HCT116 (cell line): ENCODE measurements around the gene BSND. TPM values are rescaled to one million over a fixed set of nuclear protein-coding genes. Genes with fewer than 3 reads are reported as not detected.

Experiments
- ATAC-seq: fragments of 200-7000 bp; cut with Tn5 transposase; 2 replicates; pipeline ENCODE4 v1.9.1; 2020; ENCODE audit warnings: mild to moderate bottlenecking, moderate library complexity
- BruUV-seq: library from RNA; stranded (reverse); fragments of 400-500 nt; replicated peaks from 2 replicates; lab custom pipeline; 2021; lab: Mats Ljungman, UMichigan
- CTCF ChIA-PET: fragments of 300-600 bp; sonication (Branson Sonifier 250); formaldehyde crosslinking; loops from one replicate; lab custom pipeline; 2021; ENCODE audit warnings: antibody characterized with exemption; lab: Charles Lee
- POLR2A ChIA-PET: fragments of 300-600, 350-600 bp; sonication (Branson Sonifier 250); formaldehyde crosslinking; loops from one replicate; lab custom pipeline; 2021; ENCODE audit warnings: antibody characterized with exemption; lab: Charles Lee
- RAD21 ChIA-PET, 2 experiments: fragments of 300-600 bp; sonication (Branson Sonifier 250); formaldehyde crosslinking; loops; one replicate each; lab custom pipeline; 2023; ENCODE audit warnings: low total read pairs in 2 of 2; ENCODE audit not compliant: uncharacterized antibody in 2 of 2, unreplicated experiment in 2 of 2, low non-redundant PET in 1 of 2; lab: Charles Lee
- DNase-seq: peaks from one replicate; pipeline ENCODE4 v3.0.0-alpha.2; 2010; ENCODE audit warnings: low read depth, low spot score
- H2AFZ ChIP-seq: fragments of 200-600 bp; shearing (Covaris generic), sonication (generic); 2 replicates; pipeline ENCODE4 v1.6.1; 2017; ENCODE audit warnings: low read depth, mixed run types, mixed read lengths, antibody characterized with exemption, low read length; ENCODE audit not compliant: poor library complexity, severe bottlenecking
- H3K27ac ChIP-seq: 2 replicates; pipeline ENCODE4 v1.5.1; 2012; ENCODE audit warnings: low read depth, low read length
- H3K27me3 ChIP-seq: fragments of 200-600 bp; sonication (generic); 2 replicates; pipeline ENCODE4 v1.6.1; 2016; ENCODE audit warnings: mixed run types, low read length, mixed read lengths; ENCODE audit not compliant: insufficient read depth
- H3K36me3 ChIP-seq, 2 experiments: fragments of 200-500 bp in 1 of 2; fragments of 200-600 bp in 1 of 2; sonication (Bioruptor generic) in 1 of 2; sonication (generic) in 1 of 2; 2 replicates each; pipeline versions ENCODE4 v1.5.1 to v1.6.1; 2014 to 2016; ENCODE audit warnings: low read length in 2 of 2, inconsistent platforms in 1 of 2, mixed read lengths in 1 of 2, mixed run types in 1 of 2; ENCODE audit not compliant: insufficient read depth in 2 of 2, control insufficient read depth in 1 of 2
- H3K4me1 ChIP-seq, 2 experiments: fragments of 200-600 bp in 1 of 2; sonication (generic) in 1 of 2; 2 replicates each; pipeline versions ENCODE4 v1.5.1 to v1.6.1; 2012 to 2017; ENCODE audit warnings: low read length in 2 of 2, inconsistent platforms in 1 of 2, mild to moderate bottlenecking in 1 of 2, mixed read lengths in 1 of 2, mixed run types in 1 of 2, moderate library complexity in 1 of 2; ENCODE audit not compliant: insufficient read depth in 2 of 2, control insufficient read depth in 1 of 2
- H3K4me2 ChIP-seq: fragments of 200-600 bp; sonication (generic); 2 replicates; pipeline ENCODE4 v1.6.1; 2017; ENCODE audit warnings: mixed run types, low read length, mixed read lengths
- H3K4me3 ChIP-seq, 2 experiments: fragments of 200-600 bp in 1 of 2; sonication (generic) in 1 of 2; replicated peaks in 1 of 2; 2 replicates each; pipeline ENCODE4 v1.5.1; 2011 to 2016; ENCODE audit warnings: low read length in 2 of 2, control low read depth in 1 of 2, low read depth in 1 of 2, mild to moderate bottlenecking in 1 of 2, mixed read lengths in 1 of 2, mixed run types in 1 of 2
- H3K79me2 ChIP-seq: fragments of 200-600 bp; sonication (generic); 2 replicates; pipeline ENCODE4 v1.6.1; 2017; ENCODE audit warnings: mild to moderate bottlenecking, mixed run types, low read length, moderate library complexity, mixed read lengths; ENCODE audit not compliant: insufficient read depth
- H3K9ac ChIP-seq: fragments of 200-600 bp; sonication (generic); 2 replicates; pipeline ENCODE4 v1.6.1; 2016; ENCODE audit warnings: low read length, mixed read lengths
- H3K9me2 ChIP-seq: fragments of 200-600 bp; sonication (generic), shearing (Covaris generic); 2 replicates; pipeline ENCODE4 v1.6.1; 2017; ENCODE audit warnings: mixed run types, mild to moderate bottlenecking, moderate library complexity; ENCODE audit not compliant: insufficient read depth
- H3K9me3 ChIP-seq, 2 experiments: fragments of 200-500 bp in 1 of 2; fragments of 200-600 bp in 1 of 2; sonication (Bioruptor generic) in 1 of 2; sonication (generic) in 1 of 2; 2 replicates each; pipeline ENCODE4 v1.6.1; 2014 to 2017; ENCODE audit warnings: low read length in 2 of 2, mixed read lengths in 2 of 2, inconsistent platforms in 1 of 2, low read depth in 1 of 2, mild to moderate bottlenecking in 1 of 2, mixed run types in 1 of 2, moderate library complexity in 1 of 2; ENCODE audit not compliant: control insufficient read depth in 1 of 2, insufficient read depth in 1 of 2
- H4K20me1 ChIP-seq: fragments of 200-600 bp; sonication (generic), shearing (Covaris generic); 2 replicates; pipeline ENCODE4 v1.6.1; 2017; ENCODE audit warnings: mixed run types, mild to moderate bottlenecking, moderate library complexity; ENCODE audit not compliant: insufficient read depth
- CBX3 ChIP-seq: IDR thresholded peaks from 2 replicates; pipeline ENCODE4 v1.6.1; 2012; ENCODE audit warnings: low read depth
- CEBPB ChIP-seq: IDR thresholded peaks from 2 replicates; pipeline ENCODE4 v1.6.1; 2012; ENCODE audit warnings: low read depth
- ELF1 ChIP-seq: IDR thresholded peaks from 2 replicates; pipeline ENCODE4 v1.6.1; 2012; ENCODE audit warnings: low read depth, borderline replicate concordance
- EZH2 ChIP-seq: fragments of 200-600 bp; sonication (generic); IDR thresholded peaks from 2 replicates; pipeline ENCODE4 v1.6.1; 2017; ENCODE audit warnings: antibody characterized with exemption, mixed run types
- FOSL1 ChIP-seq: IDR thresholded peaks from 2 replicates; pipeline ENCODE4 v1.6.1; 2012; ENCODE audit warnings: low read depth
- POLR2A ChIP-seq: IDR thresholded peaks from 2 replicates; pipeline ENCODE4 v1.7.0; 2011; ENCODE audit warnings: borderline replicate concordance; ENCODE audit not compliant: insufficient read depth, insufficient read length; ENCODE audit errors: extremely low read depth
- POLR2AphosphoS5 ChIP-seq: IDR thresholded peaks from 2 replicates; pipeline ENCODE4 v1.6.1; 2011; ENCODE audit warnings: mild to moderate bottlenecking, low read depth, low read length, moderate library complexity
- SIN3A ChIP-seq: IDR thresholded peaks from 2 replicates; pipeline ENCODE4 v1.6.1; 2012; ENCODE audit warnings: low read depth
- TCF7L2 ChIP-seq: IDR thresholded peaks from 2 replicates; pipeline ENCODE4 v1.7.0; 2011; ENCODE audit warnings: borderline replicate concordance, inconsistent platforms; ENCODE audit not compliant: insufficient read depth, insufficient read length; ENCODE audit errors: extremely low read depth
- ZBTB33 ChIP-seq: IDR thresholded peaks from 2 replicates; pipeline ENCODE4 v1.6.1; 2011; ENCODE audit warnings: mild to moderate bottlenecking, low read length, moderate library complexity; ENCODE audit not compliant: insufficient replicate concordance; ENCODE audit errors: extremely low read depth
- ZFX ChIP-seq: fragments of 450-650 bp; IDR thresholded peaks from 2 replicates; pipeline ENCODE4 v1.6.1; 2017
- ZNF274 ChIP-seq: fragments of 200-500 bp; sonication (Bioruptor generic); IDR thresholded peaks from 2 replicates; pipeline ENCODE4 v1.6.1; 2014; ENCODE audit warnings: mild to moderate bottlenecking, low read depth, low read length, inconsistent platforms
- intact Hi-C: fragments of 100-400 bp; cut with micrococcal nuclease; formaldehyde crosslinking; loops from 2 replicates; pipeline ENCODE4 v1.10.0; 2022
- total RNA-seq: library from RNA; stranded (reverse); gene quantifications from one replicate; pipeline ENCODE4 v1.2.1, GENCODE V29; 2021; ENCODE audit not compliant: unreplicated experiment

Gene BSND
- total RNA-seq, 1 experiment from 2014 or later: not detected

- Histone ChIP-seq H3K4me2 (0 out of 2 replicates have a peak overlapping the region, but pooled peaks have one; percentile 97), H3K27ac (no peak overlapping the region), H4K20me1 (no peaks in the 10 kb centered on the region), H3K4me3 (no peak overlapping the region), H3K9ac (no peak overlapping the region), H3K36me3 (no peaks in the 10 kb centered on the region), H2AFZ (no peak overlapping the region), H3K27me3 (no peaks in the 10 kb centered on the region), H3K9me2 (no peaks in the 10 kb centered on the region), H3K9me3 (no peaks in the 10 kb centered on the region), H3K79me2 (peaks cover 6% of the 10 kb centered on the region; the same call in 1 of the 2 replicates), H3K4me1 (peaks cover 14 to 46% of the 10 kb centered on the region in 2 experiments; a peak in 3 of 4 replicates)
- ChIA-PET POLR2A (no interaction called here), RAD21 (no interaction called here), CTCF (interaction anchor here (0.5 kb wide), 1 partner anchor 417 kb away, joined by 4 read pairs; no protein-coding TSS in a partner anchor)
- TF ChIP-seq CBX3 (no peak), POLR2AphosphoS5 (no peak), EZH2 (no peak), ZNF274 (no peak), SIN3A (no peak), ELF1 (no peak), ZFX (no peak), ZBTB33 (no peak), TCF7L2 (no peak), CEBPB (no peak), POLR2A (no peak), FOSL1 (no peak)
- ATAC-seq: no peak
- intact Hi-C loops: no loop called here
- no peak for DNase-seq
- BruUV-seq: no TSS peak
Observed at GRCh38 chr1:55037733-55038551, 39.2 kb downstream of the BSND start.
